GM23338 (cell line): ENCODE measurements around the gene GNPDA2.

Source experiments
- POLR2AphosphoS5 ChIP-seq: IDR thresholded peaks from 2 replicates; pipeline ENCODE4 v1.6.1; 2016; ENCODE audit warnings: antibody characterized with exemption, low read depth
- TF ChIP-seq, protein P1 (sequence below): IDR thresholded peaks from one replicate; pipeline ENCODE4 v1.6.1; 2018; ENCODE audit warnings: antibody characterized with exemption; ENCODE audit not compliant: unreplicated experiment

- no peak for TF ChIP-seq POLR2AphosphoS5
- TF ChIP-seq, protein P1, sequence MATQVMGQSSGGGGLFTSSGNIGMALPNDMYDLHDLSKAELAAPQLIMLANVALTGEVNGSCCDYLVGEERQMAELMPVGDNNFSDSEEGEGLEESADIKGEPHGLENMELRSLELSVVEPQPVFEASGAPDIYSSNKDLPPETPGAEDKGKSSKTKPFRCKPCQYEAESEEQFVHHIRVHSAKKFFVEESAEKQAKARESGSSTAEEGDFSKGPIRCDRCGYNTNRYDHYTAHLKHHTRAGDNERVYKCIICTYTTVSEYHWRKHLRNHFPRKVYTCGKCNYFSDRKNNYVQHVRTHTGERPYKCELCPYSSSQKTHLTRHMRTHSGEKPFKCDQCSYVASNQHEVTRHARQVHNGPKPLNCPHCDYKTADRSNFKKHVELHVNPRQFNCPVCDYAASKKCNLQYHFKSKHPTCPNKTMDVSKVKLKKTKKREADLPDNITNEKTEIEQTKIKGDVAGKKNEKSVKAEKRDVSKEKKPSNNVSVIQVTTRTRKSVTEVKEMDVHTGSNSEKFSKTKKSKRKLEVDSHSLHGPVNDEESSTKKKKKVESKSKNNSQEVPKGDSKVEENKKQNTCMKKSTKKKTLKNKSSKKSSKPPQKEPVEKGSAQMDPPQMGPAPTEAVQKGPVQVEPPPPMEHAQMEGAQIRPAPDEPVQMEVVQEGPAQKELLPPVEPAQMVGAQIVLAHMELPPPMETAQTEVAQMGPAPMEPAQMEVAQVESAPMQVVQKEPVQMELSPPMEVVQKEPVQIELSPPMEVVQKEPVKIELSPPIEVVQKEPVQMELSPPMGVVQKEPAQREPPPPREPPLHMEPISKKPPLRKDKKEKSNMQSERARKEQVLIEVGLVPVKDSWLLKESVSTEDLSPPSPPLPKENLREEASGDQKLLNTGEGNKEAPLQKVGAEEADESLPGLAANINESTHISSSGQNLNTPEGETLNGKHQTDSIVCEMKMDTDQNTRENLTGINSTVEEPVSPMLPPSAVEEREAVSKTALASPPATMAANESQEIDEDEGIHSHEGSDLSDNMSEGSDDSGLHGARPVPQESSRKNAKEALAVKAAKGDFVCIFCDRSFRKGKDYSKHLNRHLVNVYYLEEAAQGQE = no peak
Observed at GRCh38 chr4:44738615-44739014, 12.3 kb upstream of the GNPDA2 start.
